Uterus (tissue), 4 donors: Measurements from ENCODE around the gene HERC4. TPM values are rescaled to one million over a fixed set of nuclear protein-coding genes. Genes with fewer than 3 reads are reported as not detected.
A peak's percentile ranks its signal among the peaks of the same experiment; 100 is the strongest.

Experiments
- DNase-seq, 2 donors: peaks; one replicate each; pipeline ENCODE4 v3.0.0-alpha.2; 2019 to 2020
- H3K27ac ChIP-seq, 2 donors: fragments of 200-600 bp; sonication (generic); 1 replicate in 1 of 2; 2 replicates in 1 of 2; pipeline ENCODE4 v1.5.1; 2016 to 2018
- H3K27me3 ChIP-seq, 2 donors: fragments of 200-600 bp; sonication (generic); one replicate each; pipeline ENCODE4 v1.5.1; 2018 to 2019; ENCODE audit warnings: control low read depth in 1 of 2
- H3K36me3 ChIP-seq, 2 donors: fragments of 200-600 bp; sonication (generic); one replicate each; pipeline ENCODE4 v1.5.1; 2019; ENCODE audit warnings: control low read depth in 1 of 2
- H3K4me1 ChIP-seq, 2 donors: fragments of 200-600 bp; sonication (generic); one replicate each; pipeline ENCODE4 v1.5.1; 2018 to 2019; ENCODE audit warnings: control low read depth in 1 of 2
- H3K4me3 ChIP-seq, 2 donors: fragments of 200-600 bp; sonication (generic); 1 replicate in 1 of 2; 2 replicates in 1 of 2; pipeline ENCODE4 v1.5.1; 2018 to 2019; ENCODE audit warnings: mild to moderate bottlenecking in 1 of 2
- H3K9me3 ChIP-seq, 2 donors: fragments of 200-600 bp; sonication (generic); one replicate each; pipeline ENCODE4 v1.5.1; 2019; ENCODE audit warnings: control low read depth in 1 of 2
- CTCF ChIP-seq, 4 experiments: fragments of 200-600 bp in 2 of 4; fragments of 450-650 bp in 2 of 4; sonication (generic) in 2 of 4; IDR thresholded peaks; one replicate each; pipeline ENCODE4 v1.5.1; 2016 to 2019; ENCODE audit warnings: antibody characterized with exemption in 4 of 4, mild to moderate bottlenecking in 2 of 4, moderate library complexity in 1 of 4
- POLR2A ChIP-seq, 2 donors: fragments of 450-650 bp; IDR thresholded peaks; one replicate each; pipeline ENCODE4 v1.6.1; 2016; ENCODE audit warnings: antibody characterized with exemption in 2 of 2, mild to moderate bottlenecking in 1 of 2, moderate library complexity in 1 of 2
- intact Hi-C: fragments of 100-400 bp; cut with DNase I; formaldehyde crosslinking; loops from one replicate; pipeline ENCODE4 v1.15.1; 2023; ENCODE audit warnings: low total_unique reads
- total RNA-seq, 4 donors: library from RNA; depleted of rRNA in 3 of 4; stranded (reverse); fragments of >200 nt in 3 of 4; gene quantifications; one replicate each; pipeline versions ENCODE4 v1.1.0 to v1.2.4, GENCODE V29; 2014 to 2023
- donor health status: DM: yes; HTN: yes; CAD: no.

Gene HERC4
- total RNA-seq, 4 donors from 2014 or later = 31.8 to 119 (median 56.2) TPM

GRCh38 chr10:68086011-68086410, 10.9 kb upstream of the HERC4 start:
- TF ChIP-seq POLR2A (IDR thresholded peaks at IDR 0.05) (no peak), CTCF (IDR thresholded peaks at IDR 0.05) (no peak)
- Histone ChIP-seq H3K4me3 (no peak overlapping the region), H3K4me1 (no peaks in the 10 kb centered on the region), H3K36me3 (no peaks in the 10 kb centered on the region), H3K9me3 (no peaks in the 10 kb centered on the region), H3K27me3 (peaks cover 0 to 4% of the 10 kb centered on the region in 2 donors), H3K27ac (no peak overlapping the region)
- DNase-seq = no peak
- intact Hi-C loops = no loop called here

GRCh38 chr10:68084469-68084868, 9.4 kb upstream of the HERC4 start:
- no peak overlapping the region for H3K27ac ChIP-seq
- H3K9me3 ChIP-seq = no peaks in the 10 kb centered on the region
- no peaks in the 10 kb centered on the region for H3K4me1 ChIP-seq
- TF ChIP-seq POLR2A (IDR thresholded peaks at IDR 0.05) = no peak
- H3K27me3 ChIP-seq = peaks cover 0 to 4% of the 10 kb centered on the region in 2 donors
- intact Hi-C loops = no loop called here
- H3K36me3 ChIP-seq = no peaks in the 10 kb centered on the region
- no peak for DNase-seq
- H3K4me3 ChIP-seq = no peak overlapping the region

GRCh38 chr10:68083953-68084352, 8.9 kb upstream of the HERC4 start:
- DNase-seq = no peak
- no peaks in the 10 kb centered on the region for H3K4me1 ChIP-seq
- H3K4me3 ChIP-seq = no peak overlapping the region
- no peaks in the 10 kb centered on the region for H3K9me3 ChIP-seq
- no peak overlapping the region for H3K27ac ChIP-seq
- intact Hi-C loops = no loop called here
- no peaks in the 10 kb centered on the region for H3K36me3 ChIP-seq
- TF ChIP-seq POLR2A (IDR thresholded peaks at IDR 0.05) (no peak), CTCF (IDR thresholded peaks at IDR 0.05) (no peak)
- H3K27me3 ChIP-seq = peaks cover 0 to 4% of the 10 kb centered on the region in 2 donors

- H3K4me1 ChIP-seq = no peaks in the 10 kb centered on the region
- peak in 2 of 4 experiments; percentile 9 to 31 for TF ChIP-seq CTCF (IDR thresholded peaks at IDR 0.05)
- TF ChIP-seq POLR2A (IDR thresholded peaks at IDR 0.05) = no peak
- no peaks in the 10 kb centered on the region for H3K36me3 ChIP-seq
- intact Hi-C loops = no loop called here
- DNase-seq = no peak
- no peaks in the 10 kb centered on the region for H3K9me3 ChIP-seq
- peaks cover 0 to 4% of the 10 kb centered on the region in 2 donors for H3K27me3 ChIP-seq
- H3K4me3 ChIP-seq = no peak overlapping the region
- no peak overlapping the region for H3K27ac ChIP-seq
Measured at GRCh38 chr10:68082872-68083271, 7.8 kb upstream of the HERC4 start.

GRCh38 chr10:68081916-68082315, 6.8 kb upstream of the HERC4 start:
- Histone ChIP-seq H3K9me3 (no peaks in the 10 kb centered on the region), H3K36me3 (no peaks in the 10 kb centered on the region), H3K4me3 (no peak overlapping the region), H3K27ac (no peak overlapping the region), H3K27me3 (peaks cover 0 to 1% of the 10 kb centered on the region in 2 donors), H3K4me1 (no peaks in the 10 kb centered on the region)
- no peak for DNase-seq
- TF ChIP-seq CTCF (IDR thresholded peaks at IDR 0.05) = no peak
- TF ChIP-seq POLR2A (IDR thresholded peaks at IDR 0.05) = no peak
- intact Hi-C loops = no loop called here

- DNase-seq = no peak
- TF ChIP-seq POLR2A (IDR thresholded peaks at IDR 0.05) (no peak), CTCF (IDR thresholded peaks at IDR 0.05) (no peak)
- Histone ChIP-seq H3K36me3 (no peaks in the 10 kb centered on the region), H3K9me3 (no peaks in the 10 kb centered on the region), H3K4me1 (no peaks in the 10 kb centered on the region), H3K4me3 (no peak overlapping the region), H3K27me3 (no peaks in the 10 kb centered on the region), H3K27ac (no peak overlapping the region)
- intact Hi-C loops = no loop called here
Measured at GRCh38 chr10:68080853-68081431, 5.9 kb upstream of the HERC4 start.
